ENCODE measurements around the gene ZBED1. TPM values are rescaled to one million over a fixed set of nuclear protein-coding genes. Genes with fewer than 3 reads are reported as not detected.

ZBED1 gene
- total and polyA plus RNA-seq, 9 of the 15 experiments (the other 6 are each of a cell fraction or from before 2014, with no cell fraction given), result 0.61 to 27.6 (median 13.9) TPM

DNA sequence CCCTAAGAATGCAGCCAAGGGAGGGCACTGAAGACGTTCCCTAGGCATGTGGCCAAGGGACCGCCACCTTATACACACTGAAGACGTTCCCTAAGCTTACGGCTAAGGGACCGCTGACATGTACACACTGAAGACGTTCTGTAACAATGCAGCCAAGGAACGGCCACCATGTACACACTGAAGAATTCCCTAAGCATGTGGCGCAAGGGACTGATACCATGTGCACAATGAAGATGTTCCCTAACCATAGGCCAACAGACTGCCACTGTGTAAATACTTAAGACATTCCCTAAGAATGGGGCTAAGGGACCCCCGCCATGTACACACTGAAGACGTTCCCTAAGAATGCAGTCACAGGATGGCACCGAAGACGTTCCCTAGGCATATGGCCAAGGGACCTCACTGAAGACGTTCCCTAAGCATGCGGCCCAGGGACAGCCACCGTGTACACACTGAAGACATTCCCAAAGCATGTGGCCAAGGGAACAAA is 36.1 kb downstream of the ZBED1 start (continued):
- TF ChIP-seq HLTF (IDR thresholded peaks at IDR 0.05), result 0 out of 2 replicates have a peak, but pooled peaks have one; percentile 80
- no peak for TF ChIP-seq ZNF263 (CRISPR knock-in tag; IDR thresholded peaks at IDR 0.05; ENCODE audit: borderline replicate concordance)
- TF ChIP-seq, protein P1, sequence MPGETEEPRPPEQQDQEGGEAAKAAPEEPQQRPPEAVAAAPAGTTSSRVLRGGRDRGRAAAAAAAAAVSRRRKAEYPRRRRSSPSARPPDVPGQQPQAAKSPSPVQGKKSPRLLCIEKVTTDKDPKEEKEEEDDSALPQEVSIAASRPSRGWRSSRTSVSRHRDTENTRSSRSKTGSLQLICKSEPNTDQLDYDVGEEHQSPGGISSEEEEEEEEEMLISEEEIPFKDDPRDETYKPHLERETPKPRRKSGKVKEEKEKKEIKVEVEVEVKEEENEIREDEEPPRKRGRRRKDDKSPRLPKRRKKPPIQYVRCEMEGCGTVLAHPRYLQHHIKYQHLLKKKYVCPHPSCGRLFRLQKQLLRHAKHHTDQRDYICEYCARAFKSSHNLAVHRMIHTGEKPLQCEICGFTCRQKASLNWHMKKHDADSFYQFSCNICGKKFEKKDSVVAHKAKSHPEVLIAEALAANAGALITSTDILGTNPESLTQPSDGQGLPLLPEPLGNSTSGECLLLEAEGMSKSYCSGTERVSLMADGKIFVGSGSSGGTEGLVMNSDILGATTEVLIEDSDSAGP (CRISPR knock-in tag; IDR thresholded peaks at IDR 0.05), result 0 out of 2 replicates have a peak, but pooled peaks have one; percentile 37
- TF ChIP-seq, protein P2, sequence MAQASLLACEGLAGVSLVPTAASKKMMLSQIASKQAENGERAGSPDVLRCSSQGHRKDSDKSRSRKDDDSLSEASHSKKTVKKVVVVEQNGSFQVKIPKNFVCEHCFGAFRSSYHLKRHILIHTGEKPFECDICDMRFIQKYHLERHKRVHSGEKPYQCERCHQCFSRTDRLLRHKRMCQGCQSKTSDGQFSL (CRISPR knock-in tag; IDR thresholded peaks at IDR 0.05), result peak; percentile 63; the same call in 1 of the 2 replicates
- TF ChIP-seq, protein P2 (tag; IDR thresholded peaks at IDR 0.05), result no peak
- no peak for TF ChIP-seq ZNF212 (CRISPR knock-in tag; IDR thresholded peaks at IDR 0.05)
- TF ChIP-seq ZNF57 (CRISPR knock-in tag; IDR thresholded peaks at IDR 0.05), result no peak
- no peak for TF ChIP-seq BRCA1 (IDR thresholded peaks at IDR 0.05)
- no peak for TF ChIP-seq BRCA1 (CRISPR knock-in tag; IDR thresholded peaks at IDR 0.05)
- peak; percentile 97 to 100 for TF ChIP-seq FOXA3 (CRISPR knock-in tag; conservative IDR thresholded peaks at IDR 0.05 in 1 of 2, IDR thresholded peaks at IDR 0.05 in 1 of 2)
- TF ChIP-seq, protein P3, sequence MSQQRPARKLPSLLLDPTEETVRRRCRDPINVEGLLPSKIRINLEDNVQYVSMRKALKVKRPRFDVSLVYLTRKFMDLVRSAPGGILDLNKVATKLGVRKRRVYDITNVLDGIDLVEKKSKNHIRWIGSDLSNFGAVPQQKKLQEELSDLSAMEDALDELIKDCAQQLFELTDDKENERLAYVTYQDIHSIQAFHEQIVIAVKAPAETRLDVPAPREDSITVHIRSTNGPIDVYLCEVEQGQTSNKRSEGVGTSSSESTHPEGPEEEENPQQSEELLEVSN (IDR thresholded peaks at IDR 0.05; ENCODE audit: borderline replicate concordance in 1 of 2, extremely low read depth in 1 of 2, insufficient read depth in 1 of 2, insufficient read length in 1 of 2, low read depth in 1 of 2, low read length in 1 of 2, poor library complexity in 1 of 2, severe bottlenecking in 1 of 2), result peak in 1 of 2 experiments; percentile 20
- TF ChIP-seq ILF3 (IDR thresholded peaks at IDR 0.05; ENCODE audit: borderline replicate concordance), result no peak
- no peak for TF ChIP-seq ZBTB1 (CRISPR knock-in tag; IDR thresholded peaks at IDR 0.05; ENCODE audit: borderline replicate concordance, low read depth)
- peak; percentile 22 for TF ChIP-seq MEIS2 (IDR thresholded peaks at IDR 0.05; ENCODE audit: partially characterized antibody)
- 0 out of 2 replicates have a peak, but pooled peaks have one; percentile 82 for TF ChIP-seq EZH2 (IDR thresholded peaks at IDR 0.05; ENCODE audit: borderline replicate concordance, low read depth, low read length)
- TF ChIP-seq MCM5 (IDR thresholded peaks at IDR 0.05; ENCODE audit: low read depth), result no peak
- TF ChIP-seq RBM22 (IDR thresholded peaks at IDR 0.05; ENCODE audit: low read depth, low read length, poor library complexity, severe bottlenecking), result no peak
- TF ChIP-seq KHSRP (IDR thresholded peaks at IDR 0.05), result no peak
- no peak for TF ChIP-seq ETS2 (tag; IDR thresholded peaks at IDR 0.05; ENCODE audit: borderline replicate concordance, poor library complexity, severe bottlenecking)
- TF ChIP-seq TBP (optimal IDR thresholded peaks at IDR 0.05; ENCODE audit: low read depth, low read length), result no peak
- TF ChIP-seq ZNF217 (CRISPR knock-in tag; IDR thresholded peaks at IDR 0.05), result no peak
- TF ChIP-seq SMARCC2 (IDR thresholded peaks at IDR 0.05; ENCODE audit: low read depth), result no peak
- TF ChIP-seq CREB1 (IDR thresholded peaks at IDR 0.05), result no peak
- TF ChIP-seq CREB1 (CRISPR knock-in tag; IDR thresholded peaks at IDR 0.05), result no peak
- no peak for TF ChIP-seq SRSF1 (IDR thresholded peaks at IDR 0.05; ENCODE audit: low read depth, low read length)
